Endometrial microvascular endothelial cells (primary cell): ENCODE measurements around the gene PRPF31. TPM values are rescaled to one million over a fixed set of nuclear protein-coding genes. Genes with fewer than 3 reads are reported as not detected.
"Not testable (repeated sequence)": the region's sequence is repeated elsewhere in the genome, so short reads cannot be mapped to it uniquely, and the experiment has no call there.

Source experiments
- in situ Hi-C: cut with HindIII; loops from 2 replicates; pipeline ENCODE4 v1.10.0; 2017; ENCODE audit warnings: low sequenced_read_pairs, low pct_unique_long_range_greater_than_20kb; ENCODE audit errors: inconsistent ontology term
- total RNA-seq: library from RNA; depleted of rRNA; stranded (reverse); fragments of >200 nt; gene quantifications from one replicate; pipeline ENCODE4 v1.2.3, GENCODE V29; 2015; ENCODE audit errors: inconsistent ontology term

PRPF31 gene, protein sequence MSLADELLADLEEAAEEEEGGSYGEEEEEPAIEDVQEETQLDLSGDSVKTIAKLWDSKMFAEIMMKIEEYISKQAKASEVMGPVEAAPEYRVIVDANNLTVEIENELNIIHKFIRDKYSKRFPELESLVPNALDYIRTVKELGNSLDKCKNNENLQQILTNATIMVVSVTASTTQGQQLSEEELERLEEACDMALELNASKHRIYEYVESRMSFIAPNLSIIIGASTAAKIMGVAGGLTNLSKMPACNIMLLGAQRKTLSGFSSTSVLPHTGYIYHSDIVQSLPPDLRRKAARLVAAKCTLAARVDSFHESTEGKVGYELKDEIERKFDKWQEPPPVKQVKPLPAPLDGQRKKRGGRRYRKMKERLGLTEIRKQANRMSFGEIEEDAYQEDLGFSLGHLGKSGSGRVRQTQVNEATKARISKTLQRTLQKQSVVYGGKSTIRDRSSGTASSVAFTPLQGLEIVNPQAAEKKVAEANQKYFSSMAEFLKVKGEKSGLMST
- 127 TPM for total RNA-seq

DNA sequence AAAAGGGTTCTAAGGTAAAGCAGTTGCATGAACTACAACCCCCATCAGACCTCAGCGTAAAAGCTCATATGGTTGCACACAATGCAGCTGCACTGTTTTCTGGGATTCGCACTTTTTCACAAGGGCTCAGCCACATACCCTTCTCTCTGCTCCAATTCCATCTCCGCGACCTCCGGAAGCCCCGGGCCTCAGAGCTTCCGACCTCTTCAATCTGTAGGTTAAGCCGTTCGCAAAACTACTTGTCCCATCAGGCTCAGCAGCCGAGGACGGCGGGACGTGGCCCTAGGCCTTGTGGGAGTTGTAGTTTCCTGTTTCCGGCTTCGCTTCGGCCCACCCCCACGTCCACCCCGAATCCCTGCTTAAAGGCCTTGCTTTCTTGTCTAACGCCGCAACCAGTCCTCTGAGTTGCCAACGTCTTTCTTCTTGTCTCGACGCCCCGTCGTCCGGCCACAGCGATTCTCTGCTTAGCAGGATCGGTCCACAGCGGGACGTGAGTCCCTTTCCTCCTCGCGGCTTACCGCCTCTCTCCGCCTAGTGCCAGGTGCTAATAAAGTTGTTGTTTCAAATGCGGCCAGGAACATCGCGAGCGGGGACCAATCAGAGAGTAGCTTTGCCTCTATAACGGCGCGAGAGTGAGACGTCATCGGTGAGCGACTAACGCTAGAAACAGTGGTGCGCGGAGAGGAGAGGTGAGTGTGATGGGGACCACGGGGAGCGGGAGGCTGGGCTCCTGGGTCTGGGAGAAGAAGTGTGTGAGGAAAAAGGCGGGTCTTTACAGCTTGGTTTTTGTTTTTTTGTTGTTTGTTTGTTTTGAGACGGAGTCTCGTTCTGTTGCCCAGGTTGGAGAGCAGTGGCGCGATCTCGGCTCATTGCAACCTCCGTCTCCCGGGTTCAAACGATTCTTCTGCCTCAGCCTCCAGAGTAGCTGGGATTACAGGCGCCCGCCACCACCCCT is at the start of gene PRPF31, which contains the start of gene TFPT:
PRPF31 (plus strand) TSS at position 646 of the 955 bp plus-strand sequence. CDS start 2,525 bp downstream, outside the sequence.
TFPT (minus strand) TSS at position 549 of the 955 bp plus-strand sequence; CDS start at position 161, 388 bp downstream.
- in situ Hi-C loops, result no loop called here

DNA sequence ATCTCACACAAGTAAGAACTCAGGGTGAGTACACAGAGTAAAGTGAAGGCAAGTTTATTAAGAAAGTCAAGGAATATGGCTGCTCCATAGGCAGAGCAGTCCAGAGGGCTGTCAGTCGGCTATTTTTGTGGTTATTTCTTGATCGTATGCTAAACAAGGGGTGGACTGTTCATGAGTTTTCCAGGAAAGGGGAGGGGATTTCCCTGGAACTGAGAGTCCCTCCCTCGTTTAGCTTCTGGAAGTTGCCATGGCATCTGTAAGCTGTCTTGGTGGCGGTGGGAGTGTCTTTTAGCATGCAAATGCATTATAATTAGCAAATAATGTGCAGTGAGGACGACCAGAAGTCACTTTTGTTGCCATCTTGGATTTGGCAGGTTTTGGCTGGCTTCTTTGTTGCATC is 46.1 kb upstream of the PRPF31 start:
- in situ Hi-C loops, result no loop called here

DNA sequence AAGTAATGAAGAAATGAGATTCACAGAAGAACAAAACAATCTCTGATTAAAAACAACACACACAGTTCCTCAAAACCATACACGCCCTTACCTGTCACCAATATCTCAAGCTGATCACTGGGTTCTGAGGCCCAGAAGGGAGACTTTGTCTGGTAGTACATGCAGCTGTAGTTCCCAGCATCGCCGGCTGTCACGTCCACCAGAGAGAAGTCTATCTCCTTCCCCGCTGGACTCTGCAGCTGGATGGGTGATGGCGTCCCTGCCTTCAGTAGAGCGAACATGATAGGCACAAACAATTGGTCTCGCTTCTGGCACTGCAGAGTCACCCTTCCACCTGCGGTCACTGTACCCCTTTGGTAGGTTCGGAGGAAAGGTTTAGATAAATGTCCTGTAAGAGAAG is 41.7 kb upstream of the PRPF31 start:
- in situ Hi-C loops, result no loop called here

DNA sequence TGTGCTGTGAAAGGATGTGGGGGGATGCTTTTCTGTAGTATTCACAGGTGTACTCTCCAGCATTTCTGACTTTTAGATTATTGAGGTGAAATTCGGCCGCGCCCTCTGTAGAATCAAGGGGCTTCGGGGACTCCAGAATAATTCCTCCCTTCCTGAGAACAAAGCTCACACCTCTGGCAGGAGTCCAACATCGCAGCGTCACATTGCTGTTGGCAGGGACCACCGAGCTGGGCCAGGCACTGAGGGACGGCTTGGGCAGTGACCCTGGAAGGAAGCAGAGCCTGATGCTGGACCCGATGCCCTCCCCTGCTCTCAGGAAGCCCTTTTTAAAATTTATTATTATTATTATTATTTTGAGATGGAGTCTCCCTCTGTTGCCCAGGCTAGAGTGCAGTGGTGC is 40.7 kb upstream of the PRPF31 start:
- in situ Hi-C loops, result no loop called here

DNA sequence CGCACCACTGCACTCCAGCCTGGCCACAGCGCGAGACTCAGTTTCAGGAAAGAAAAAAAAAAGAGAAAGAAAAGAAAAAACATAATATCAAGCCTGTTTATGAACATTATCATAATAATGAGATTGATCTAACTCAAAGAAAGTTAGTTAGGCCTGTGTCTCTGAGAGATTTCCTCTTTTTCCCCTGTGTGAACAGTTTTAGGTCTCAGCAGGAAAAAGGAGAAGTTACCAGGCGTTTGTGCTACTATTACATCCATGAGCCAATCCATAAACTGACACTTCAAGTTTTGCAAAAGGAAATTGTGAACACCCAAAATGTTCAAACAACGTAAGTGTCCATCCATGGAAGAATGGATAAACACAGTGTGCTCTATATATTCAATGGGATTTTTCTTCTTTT is 38.2 kb upstream of the PRPF31 start:
- in situ Hi-C loops, result no loop called here

DNA sequence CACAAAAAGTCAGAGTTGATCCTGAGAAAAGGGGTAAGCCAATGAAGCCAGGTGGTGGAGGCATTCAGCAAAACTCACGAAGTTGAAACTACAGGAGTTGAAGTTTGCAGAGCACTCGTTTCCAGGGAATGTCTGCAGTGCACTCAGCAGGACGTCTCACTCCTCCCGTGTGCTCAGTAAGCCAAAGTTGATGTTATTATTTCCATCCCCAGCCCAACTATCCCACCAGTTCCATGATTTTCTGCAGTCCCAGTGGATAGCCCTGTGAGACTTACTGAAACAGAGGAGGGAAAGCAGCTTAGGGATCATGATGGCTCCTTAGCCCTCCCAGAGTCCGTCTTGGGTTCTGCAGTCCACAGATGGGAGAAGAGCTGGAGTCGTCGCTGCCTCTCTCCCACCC is 34.5 kb upstream of the PRPF31 start, which contains the start of gene TARM1:
TARM1 (minus strand) TSS at position 334 of the 400 bp plus-strand sequence; CDS start at position 309, 25 bp downstream.
- in situ Hi-C loops, result no loop called here

DNA sequence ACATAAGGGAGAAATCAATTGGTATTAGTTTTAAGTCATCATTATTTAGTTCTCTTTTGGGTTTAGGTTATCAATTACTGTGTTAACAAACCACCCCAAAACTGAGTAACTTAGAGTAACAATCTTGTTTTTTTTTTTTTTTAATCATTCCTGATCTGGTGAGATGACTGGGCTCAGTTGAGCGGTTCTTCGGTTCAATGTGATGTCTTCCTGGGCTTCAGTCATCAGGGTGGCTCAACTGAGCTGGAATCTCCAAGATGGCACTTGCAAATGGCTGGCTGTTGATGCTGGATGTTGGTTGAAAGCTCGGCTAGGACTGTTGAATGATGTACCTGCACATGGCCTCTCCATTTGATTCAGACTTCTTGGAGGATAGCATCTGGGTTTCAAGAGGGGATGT is 31.1 kb upstream of the PRPF31 start:
- in situ Hi-C loops, result no loop called here

DNA sequence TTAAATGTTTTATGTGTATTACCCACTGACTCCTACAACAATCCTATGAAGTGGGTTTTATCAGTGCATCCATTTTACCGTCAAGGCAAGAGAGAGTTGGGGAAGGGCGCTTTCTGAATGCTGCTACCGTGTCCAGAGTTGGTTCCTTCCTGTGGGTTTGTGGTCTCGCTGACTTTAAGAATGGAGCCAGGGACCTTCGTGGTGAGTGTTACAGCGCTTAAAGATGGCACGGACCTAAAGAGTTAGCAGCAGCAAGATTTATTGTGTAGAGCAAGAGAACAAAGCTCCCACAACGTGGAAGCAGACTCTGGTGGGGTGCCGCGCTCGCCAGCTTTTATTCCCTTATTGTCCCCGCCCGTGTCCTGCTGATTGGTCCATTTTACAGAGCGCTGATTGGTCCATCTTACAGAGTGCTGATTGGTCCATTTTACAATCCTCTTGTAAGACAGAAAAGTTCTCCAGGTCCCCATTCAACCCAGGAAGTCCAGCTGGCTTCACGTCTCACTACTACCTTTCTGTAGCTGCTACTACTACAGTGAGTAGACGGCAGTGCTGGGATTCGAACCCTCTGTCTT is 21.0 kb upstream of the PRPF31 start:
- in situ Hi-C loops, result no loop called here

DNA sequence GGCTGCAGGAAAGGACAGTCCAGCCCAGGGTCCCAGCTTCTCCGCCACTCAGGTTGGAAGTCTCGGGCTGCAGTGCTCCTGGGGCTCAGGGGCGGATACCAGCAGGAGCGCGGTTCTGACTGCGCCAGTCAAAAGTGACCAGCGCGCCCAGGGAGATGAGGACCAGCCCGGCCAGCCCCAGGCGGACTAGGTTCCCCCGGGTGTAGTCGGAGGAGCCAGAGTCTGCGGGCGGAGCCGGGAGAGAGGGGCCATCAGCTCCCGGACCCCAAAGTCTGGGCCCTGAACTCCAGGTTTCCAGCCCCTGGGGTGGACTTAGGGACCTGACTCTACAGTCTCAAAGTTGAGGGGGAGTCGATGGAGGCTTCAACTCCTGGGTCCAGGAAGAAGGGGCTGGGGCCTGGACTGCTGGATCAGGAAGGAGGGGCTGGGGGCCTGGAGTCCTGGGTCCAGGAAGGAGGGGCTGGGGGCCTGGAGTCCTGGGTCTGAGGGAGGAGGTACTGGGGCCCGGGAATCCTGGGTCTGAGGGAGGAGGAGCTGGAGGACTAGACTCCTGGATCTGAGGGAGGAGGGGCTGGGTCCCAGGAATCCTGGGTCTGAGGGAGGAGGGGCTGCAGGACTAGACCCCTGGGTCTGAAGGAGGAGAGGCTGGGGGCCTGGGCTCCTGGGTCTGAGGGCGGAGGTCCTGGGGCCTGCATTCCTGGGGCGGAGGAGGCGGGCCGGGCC is 20.3 kb upstream of the PRPF31 start:
- in situ Hi-C loops, result no loop called here

DNA sequence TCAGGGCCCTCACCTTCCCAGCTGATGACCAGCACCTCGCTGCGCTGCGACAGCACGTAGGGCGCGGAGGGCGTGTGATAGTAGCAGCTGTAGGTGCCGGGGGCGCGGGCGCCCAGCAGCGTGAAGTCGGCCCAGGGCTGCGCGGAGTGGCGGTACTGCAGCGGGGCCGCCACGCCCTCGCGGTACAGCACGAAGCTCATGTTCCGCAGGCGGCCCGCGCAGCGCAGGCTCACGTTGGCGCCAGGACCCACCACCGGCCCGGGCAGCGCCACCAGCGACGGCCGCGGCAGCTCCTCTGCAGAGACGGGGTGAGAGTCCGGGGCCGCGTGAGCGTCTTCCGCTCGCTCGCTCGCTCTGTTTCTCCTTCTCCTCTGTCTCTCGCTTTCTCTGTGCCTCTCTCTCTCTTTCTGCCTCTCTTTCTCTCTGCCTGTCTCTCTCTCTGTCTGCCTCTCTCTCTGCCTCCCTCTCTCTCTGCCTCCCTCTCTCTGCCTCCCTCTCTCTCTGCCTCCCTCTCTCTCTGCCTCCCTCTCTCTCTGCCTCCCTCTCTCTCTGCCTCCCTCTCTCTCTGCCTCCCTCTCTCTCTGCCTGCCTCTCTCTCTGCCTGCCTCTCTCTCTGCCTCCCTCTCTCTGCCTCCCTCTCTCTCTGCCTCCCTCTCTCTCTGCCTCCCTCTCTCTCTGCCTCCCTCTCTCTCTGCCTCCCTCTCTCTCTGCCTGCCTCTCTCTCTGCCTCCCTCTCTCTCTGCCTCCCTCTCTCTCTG is 19.5 kb upstream of the PRPF31 start:
- in situ Hi-C loops, result not testable (repeated sequence)

DNA sequence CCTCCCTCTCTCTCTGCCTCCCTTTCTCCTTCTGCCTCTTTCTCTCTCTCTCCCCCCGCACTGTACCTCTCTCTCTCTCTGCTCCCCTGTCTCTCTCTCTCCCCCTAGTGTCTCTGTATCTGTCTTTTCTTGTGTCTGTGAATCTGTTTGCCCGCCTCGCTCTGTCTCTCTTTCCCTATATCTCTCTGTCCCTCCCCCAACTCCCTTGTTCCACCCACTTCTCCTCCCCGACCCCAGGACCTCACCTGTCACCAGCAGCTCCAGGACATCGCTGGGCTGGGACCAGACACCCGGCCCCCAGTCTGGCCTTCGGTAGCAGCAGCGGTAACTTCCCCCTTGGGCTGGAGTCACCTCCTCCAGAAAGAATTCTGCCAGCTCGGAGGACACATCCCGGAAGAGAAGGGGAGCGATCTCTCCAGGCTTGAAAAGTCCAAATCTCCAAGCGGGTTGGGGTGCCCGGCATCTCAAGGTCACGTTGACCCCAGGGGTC is 18.9 kb upstream of the PRPF31 start:
- in situ Hi-C loops, result no loop called here

DNA sequence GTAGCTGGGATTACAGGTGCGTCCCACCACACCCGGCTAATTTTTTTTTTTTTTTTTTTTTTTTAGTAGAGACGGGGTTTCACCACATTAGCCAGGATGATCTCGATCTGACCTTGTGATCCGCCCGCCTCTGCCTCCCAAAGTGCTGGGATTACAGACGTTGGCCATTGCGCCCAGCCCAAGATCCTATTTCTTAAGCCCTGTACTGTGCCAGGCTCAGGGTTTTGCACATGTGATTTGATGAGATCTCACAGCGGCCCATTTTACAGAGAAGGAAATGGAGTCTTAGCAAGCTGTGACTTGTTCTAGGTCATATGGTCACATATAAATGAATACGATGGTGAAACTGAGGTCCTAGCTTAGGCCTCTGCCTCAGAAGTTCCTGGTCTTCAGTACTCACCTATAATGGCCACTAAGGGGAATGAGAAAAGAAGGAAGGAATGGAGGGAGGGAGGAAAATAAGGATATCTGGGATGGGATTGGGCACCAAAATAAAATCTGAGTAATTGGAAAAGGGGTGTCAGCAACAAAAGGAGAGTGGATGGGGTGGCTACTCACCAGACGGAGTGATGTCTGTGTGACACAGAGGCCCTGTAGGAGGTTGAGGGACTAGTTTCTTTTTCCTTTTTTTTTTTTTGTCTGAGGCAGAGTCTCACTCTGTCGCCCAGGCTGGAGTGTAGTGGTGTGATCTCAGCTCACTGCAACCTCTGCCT is 16.2 kb upstream of the PRPF31 start:
- in situ Hi-C loops, result no loop called here

DNA sequence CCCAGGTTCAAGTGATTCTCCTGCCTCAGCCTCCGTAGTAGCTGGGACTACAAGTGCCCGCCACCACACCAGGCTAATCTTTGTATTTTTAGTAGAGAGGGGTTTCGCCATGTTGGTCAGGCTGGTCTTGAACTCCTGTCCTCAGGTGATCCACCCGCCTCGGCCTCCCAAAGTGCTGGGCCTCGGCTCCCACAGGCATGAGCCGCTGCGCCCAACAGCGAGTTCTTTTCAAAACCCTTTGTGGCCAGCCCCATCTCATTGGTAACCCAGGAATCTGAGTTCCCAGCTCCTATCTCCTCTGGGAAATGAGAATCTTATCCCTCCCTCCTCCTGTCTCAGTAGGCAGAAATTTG is 15.7 kb upstream of the PRPF31 start:
- in situ Hi-C loops, result not testable (repeated sequence)

DNA sequence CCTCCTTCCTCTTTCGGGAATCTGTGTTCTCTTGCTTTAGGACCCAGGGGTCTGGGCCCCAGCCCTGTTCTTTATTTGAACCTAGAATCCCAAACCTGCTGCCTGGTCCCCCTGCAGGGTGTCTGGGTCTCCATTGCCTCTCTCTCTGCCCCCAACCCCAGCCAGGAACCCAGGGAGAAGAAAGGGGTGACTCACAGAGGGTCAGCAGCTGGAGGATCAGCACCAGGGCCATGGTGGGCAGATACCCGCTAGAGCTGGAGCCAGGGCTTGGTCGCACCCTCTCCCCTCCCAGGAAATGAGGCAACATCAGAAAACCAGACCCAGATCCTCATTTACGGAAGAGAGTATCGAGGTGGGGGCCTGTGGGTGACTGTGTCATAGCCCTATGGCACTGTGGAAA is 15.0 kb upstream of the PRPF31 start, which contains the start of gene OSCAR:
OSCAR (minus strand) TSS at position 243 of the 400 bp plus-strand sequence; CDS start at position 232, 11 bp downstream.
- in situ Hi-C loops, result no loop called here

DNA sequence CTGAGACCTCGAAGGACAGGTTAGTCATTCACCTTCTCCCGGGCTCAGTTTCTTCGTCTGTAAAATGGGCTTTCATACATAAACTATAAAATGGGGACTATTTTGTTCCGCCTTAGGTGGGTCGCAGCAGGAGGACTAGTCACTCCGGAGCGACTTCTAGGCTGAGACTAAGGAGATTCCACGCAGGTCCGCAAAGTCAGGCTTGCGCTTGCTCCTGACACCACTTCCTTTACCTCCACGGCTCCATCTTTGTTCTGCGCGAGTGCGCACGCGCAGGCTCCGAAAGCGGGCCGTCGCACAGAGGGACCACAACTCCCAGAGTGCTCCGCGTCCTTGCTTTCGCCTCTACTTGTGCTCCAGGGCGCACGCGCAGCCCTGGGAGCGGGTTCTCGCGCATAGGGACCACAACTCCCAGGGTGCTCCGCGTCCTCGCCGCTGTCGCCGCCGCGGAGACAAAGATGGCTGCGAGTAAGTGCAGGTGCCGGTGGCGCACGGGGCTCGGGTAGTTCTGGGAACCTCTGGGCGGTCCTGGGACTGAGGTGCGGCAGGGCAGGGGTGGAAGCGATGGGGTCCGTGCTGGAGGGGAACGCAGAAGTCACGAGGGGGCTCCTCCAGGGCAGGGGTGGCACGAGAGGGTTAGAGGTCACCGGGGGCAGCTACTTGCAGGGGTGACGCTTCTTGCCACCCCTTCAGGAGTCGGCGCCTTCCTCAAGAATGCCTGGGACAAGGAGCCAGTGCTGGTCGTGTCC is 13.0 kb upstream of the PRPF31 start, which contains the start of gene NDUFA3:
NDUFA3 (plus strand) TSS at position 435 of the 749 bp plus-strand sequence; CDS start at position 459, 24 bp downstream.
- in situ Hi-C loops, result no loop called here
